Endothelial cell of umbilical vein (primary cell): ENCODE results near the gene DIDO1.

Experiments used
- CTCF ChIP-seq, 2 donors: IDR thresholded peaks; 1 replicate in 1 of 2; 2 replicates in 1 of 2; pipeline ENCODE4 v1.5.1; 2011; ENCODE audit warnings: low read length in 2 of 2, mild to moderate bottlenecking in 2 of 2, moderate library complexity in 2 of 2, control low read depth in 1 of 2, inconsistent platforms in 1 of 2, low read depth in 1 of 2; ENCODE audit not compliant: insufficient read depth in 1 of 2; ENCODE audit errors: extremely low read depth in 1 of 2
- EZH2 ChIP-seq: IDR thresholded peaks from 2 replicates; pipeline ENCODE4 v1.6.1; 2012; ENCODE audit warnings: borderline replicate concordance, low read depth, mild to moderate bottlenecking, moderate library complexity, low read length, inconsistent platforms; ENCODE audit not compliant: severe bottlenecking
- MAX ChIP-seq: IDR thresholded peaks from 2 replicates; pipeline ENCODE4 v1.6.1; 2011; ENCODE audit not compliant: insufficient read depth, insufficient read length
- POLR2A ChIP-seq: IDR thresholded peaks from 2 replicates; pipeline ENCODE4 v1.6.1; 2012; ENCODE audit warnings: low read depth, mild to moderate bottlenecking, control low read depth, low read length
- POLR2AphosphoS5 ChIP-seq: IDR thresholded peaks from 2 replicates; pipeline ENCODE4 v1.6.1; 2012; ENCODE audit warnings: low read depth, mild to moderate bottlenecking, control low read depth, low read length, moderate library complexity; ENCODE audit not compliant: insufficient read depth

GRCh38 chr20:62888910-62889309 lies 37.4 kb downstream of the DIDO1 start:
- no peak for TF ChIP-seq EZH2
- TF ChIP-seq POLR2AphosphoS5: no peak
- TF ChIP-seq CTCF (IDR thresholded peaks at IDR 0.05; ENCODE audit: extremely low read depth in 1 of 2, insufficient read depth in 1 of 2, low read depth in 1 of 2, low read length in 2 of 2): no peak
- no peak for TF ChIP-seq MAX
- no peak for TF ChIP-seq POLR2A
